ENCODE results near the gene PXN. TPM values are rescaled to one million over a fixed set of nuclear protein-coding genes. Genes with fewer than 3 reads are reported as not detected.
"Not testable (repeated sequence)": the region's sequence is repeated elsewhere in the genome, so short reads cannot be mapped to it uniquely, and the experiment has no call there.

Gene PXN
- total RNA-seq, 4 donors from 2014 or later = 36.3 to 54.0 (median 49.8) TPM

GRCh38 chr12:120196363-120196762 lies 69.2 kb downstream of the PXN start:
- intact Hi-C loops (cut with DNase I; ENCODE audit: low total_unique reads) = no loop called here
- no peak overlapping the region for H3K4me3 ChIP-seq (ENCODE audit: low read depth, poor library complexity, severe bottlenecking)
- TF ChIP-seq CTCF (IDR thresholded peaks at IDR 0.05) (no peak), POLR2A (IDR thresholded peaks at IDR 0.05) (no peak)
- WGBS, 2 donors = 58 to 84% methylated on average over 1 of the region's 1 CpG
- no peak for DNase-seq (ENCODE audit: low spot score in 2 of 2)

GRCh38 chr12:120194534-120195395 lies 70.8 kb downstream of the PXN start, which contains the start of gene GCN1:
Gene GCN1, minus strand, starts transcription at chr12:120194715. Its CDS starts 18 bp downstream, at chr12:120194697.
- no peak for TF ChIP-seq CTCF (IDR thresholded peaks at IDR 0.05)
- peak in 1 of 2 donors; percentile 20 for TF ChIP-seq POLR2A (IDR thresholded peaks at IDR 0.05)
- intact Hi-C loops (cut with DNase I; ENCODE audit: low total_unique reads) = no loop called here
- WGBS, 2 donors = 2 to 11% methylated on average over 13 to 29 of the region's 62 CpGs
- peak; percentile 65 to 96 for DNase-seq (ENCODE audit: low spot score in 2 of 2)
- peak within 1 kb of the TSS; percentile 87 for H3K4me3 ChIP-seq (ENCODE audit: low read depth, poor library complexity, severe bottlenecking)

- no peak for TF ChIP-seq POLR2A (IDR thresholded peaks at IDR 0.05)
- no peak for TF ChIP-seq CTCF (IDR thresholded peaks at IDR 0.05)
- intact Hi-C loops (cut with DNase I; ENCODE audit: low total_unique reads) = no loop called here
- peak overlapping the region; percentile 87 for H3K4me3 ChIP-seq (ENCODE audit: low read depth, poor library complexity, severe bottlenecking)
- 1 to 2% methylated on average over 10 to 18 of the region's 18 CpGs for WGBS, 2 donors
- no peak for DNase-seq (ENCODE audit: low spot score in 2 of 2)
Measured at GRCh38 chr12:120194226-120194533, 71.3 kb downstream of the PXN start.

- 72 to 85% methylated on average over 8 of the region's 8 CpGs for WGBS, 2 donors
- intact Hi-C loops (cut with DNase I; ENCODE audit: low total_unique reads); H3K4me3 ChIP-seq (ENCODE audit: low read depth, poor library complexity, severe bottlenecking); DNase-seq (ENCODE audit: low spot score in 2 of 2): not testable (repeated sequence)
Measured at GRCh38 chr12:120193286-120193685, 72.2 kb downstream of the PXN start.

GRCh38 chr12:120190985-120191480 lies 74.5 kb downstream of the PXN start:
- intact Hi-C loops (cut with DNase I; ENCODE audit: low total_unique reads) = no loop called here
- no peak for TF ChIP-seq CTCF (IDR thresholded peaks at IDR 0.05)
- no peak for TF ChIP-seq POLR2A (IDR thresholded peaks at IDR 0.05)
- no peak for DNase-seq (ENCODE audit: low spot score in 2 of 2)
- H3K4me3 ChIP-seq (ENCODE audit: low read depth, poor library complexity, severe bottlenecking) = no peak overlapping the region
- WGBS, 2 donors = 83 to 86% methylated on average over 7 of the region's 7 CpGs

GRCh38 chr12:120190386-120190785 lies 75.1 kb downstream of the PXN start:
- 91 to 92% methylated on average over 5 of the region's 5 CpGs for WGBS, 2 donors
- intact Hi-C loops (cut with DNase I; ENCODE audit: low total_unique reads) = no loop called here
- TF ChIP-seq POLR2A (IDR thresholded peaks at IDR 0.05) (no peak), CTCF (IDR thresholded peaks at IDR 0.05) (no peak)
- H3K4me3 ChIP-seq (ENCODE audit: low read depth, poor library complexity, severe bottlenecking) = no peak overlapping the region
- no peak for DNase-seq (ENCODE audit: low spot score in 2 of 2)
